Measurements from ENCODE around the gene SLC22A23. TPM values are rescaled to one million over a fixed set of nuclear protein-coding genes. Genes with fewer than 3 reads are reported as not detected.

Gene SLC22A23
- total RNA-seq, 1 donor from 2014 or later, result 19.4 TPM

DNA sequence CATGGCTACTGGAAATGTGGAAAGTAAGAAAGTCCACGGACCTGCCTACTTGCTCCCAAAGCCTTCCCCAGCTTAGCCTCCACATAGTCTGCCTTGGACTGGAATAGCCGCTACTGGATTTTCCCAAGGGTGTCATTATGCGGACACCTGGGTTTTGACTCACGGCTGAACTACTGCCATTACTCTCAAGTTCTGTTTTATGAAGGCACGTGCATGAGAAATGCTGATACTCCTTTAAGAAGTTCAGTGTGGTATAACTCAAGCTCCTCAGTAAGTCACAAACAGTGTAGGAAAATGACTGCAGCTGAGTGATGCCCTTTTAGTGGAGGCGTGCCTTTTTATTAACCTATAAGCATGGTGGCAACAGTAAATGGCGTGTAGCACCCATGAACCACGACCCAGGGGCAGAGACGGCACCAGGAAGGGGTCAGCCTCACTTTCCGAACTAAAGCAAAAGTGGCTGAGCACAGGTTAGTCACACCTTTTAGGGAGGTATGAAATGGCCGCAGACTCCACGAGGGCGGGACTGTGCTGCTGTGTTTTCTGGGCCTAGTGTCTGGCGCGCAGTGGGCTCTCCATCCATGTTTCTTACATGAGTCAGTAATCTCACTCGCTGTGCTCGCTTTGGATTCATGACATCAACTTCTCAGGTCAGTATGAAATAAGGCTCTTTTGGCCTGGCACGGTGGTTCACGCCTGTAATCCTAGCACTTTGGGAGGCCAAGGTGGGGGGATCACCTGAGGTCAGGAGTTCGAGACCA, 174.2 kb downstream of the SLC22A23 start:
- H3K9me3 Mint-ChIP-seq (ENCODE audit: low read depth), result no peaks in the 10 kb centered on the region
- H3K4me1 Mint-ChIP-seq (ENCODE audit: low read depth), result peaks cover 3% of the 10 kb centered on the region
- DNase-seq (ENCODE audit: low spot score, unreplicated experiment), result no peak
- TF ChIP-seq, protein P1, sequence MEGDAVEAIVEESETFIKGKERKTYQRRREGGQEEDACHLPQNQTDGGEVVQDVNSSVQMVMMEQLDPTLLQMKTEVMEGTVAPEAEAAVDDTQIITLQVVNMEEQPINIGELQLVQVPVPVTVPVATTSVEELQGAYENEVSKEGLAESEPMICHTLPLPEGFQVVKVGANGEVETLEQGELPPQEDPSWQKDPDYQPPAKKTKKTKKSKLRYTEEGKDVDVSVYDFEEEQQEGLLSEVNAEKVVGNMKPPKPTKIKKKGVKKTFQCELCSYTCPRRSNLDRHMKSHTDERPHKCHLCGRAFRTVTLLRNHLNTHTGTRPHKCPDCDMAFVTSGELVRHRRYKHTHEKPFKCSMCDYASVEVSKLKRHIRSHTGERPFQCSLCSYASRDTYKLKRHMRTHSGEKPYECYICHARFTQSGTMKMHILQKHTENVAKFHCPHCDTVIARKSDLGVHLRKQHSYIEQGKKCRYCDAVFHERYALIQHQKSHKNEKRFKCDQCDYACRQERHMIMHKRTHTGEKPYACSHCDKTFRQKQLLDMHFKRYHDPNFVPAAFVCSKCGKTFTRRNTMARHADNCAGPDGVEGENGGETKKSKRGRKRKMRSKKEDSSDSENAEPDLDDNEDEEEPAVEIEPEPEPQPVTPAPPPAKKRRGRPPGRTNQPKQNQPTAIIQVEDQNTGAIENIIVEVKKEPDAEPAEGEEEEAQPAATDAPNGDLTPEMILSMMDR (IDR thresholded peaks at IDR 0.05; ENCODE audit: unreplicated experiment), result no peak
- peaks cover 14% of the 10 kb centered on the region for H3K36me3 Mint-ChIP-seq (ENCODE audit: insufficient read depth)
- no peaks in the 10 kb centered on the region for H3K27me3 Mint-ChIP-seq
- H3K4me3 Mint-ChIP-seq (ENCODE audit: low read depth), result no peak overlapping the region
- H3K27ac Mint-ChIP-seq, result no peak overlapping the region

DNA sequence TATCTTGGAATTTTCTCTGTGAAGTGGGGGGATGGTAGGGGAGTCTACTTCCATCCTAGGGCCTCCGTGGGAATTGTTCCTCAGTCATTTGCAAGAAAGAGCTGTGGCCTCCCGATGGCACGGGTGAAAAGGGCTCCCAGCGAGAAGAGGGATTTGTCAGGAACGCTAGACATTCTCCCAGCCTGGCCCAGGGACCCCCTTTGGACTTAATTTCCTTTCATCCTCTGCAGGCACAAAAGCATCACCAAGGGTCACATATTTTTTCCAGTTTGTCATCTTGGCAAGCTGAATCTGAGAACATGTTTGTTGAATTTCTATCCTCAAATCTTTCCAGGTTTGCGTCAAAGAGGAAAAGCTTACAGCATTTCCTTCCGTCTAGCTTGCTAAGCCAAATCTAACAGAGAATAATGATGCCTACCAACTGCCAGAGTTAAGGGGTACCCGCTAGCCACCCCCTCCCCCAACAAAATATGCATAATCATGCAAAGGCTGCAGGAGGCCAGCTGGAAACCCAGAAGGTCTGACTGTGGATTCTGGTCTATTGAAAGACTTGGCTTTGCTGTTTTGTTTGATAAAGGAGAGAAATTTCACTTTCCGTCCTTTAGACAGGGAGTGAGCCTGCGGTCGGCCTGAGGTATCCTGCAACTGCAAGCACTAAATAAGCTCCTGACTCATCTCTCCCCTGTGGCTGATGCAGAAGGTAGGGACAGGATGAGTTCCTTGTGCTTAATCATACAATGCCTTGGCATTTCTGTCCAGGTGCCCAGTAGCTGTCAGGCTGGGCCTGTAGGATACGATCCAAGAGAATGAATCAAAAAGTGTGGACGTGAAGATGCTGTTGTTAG, 175.0 kb downstream of the SLC22A23 start:
- DNase-seq (ENCODE audit: low spot score, unreplicated experiment), result no peak
- Mint-ChIP-seq H3K4me3 (ENCODE audit: low read depth) (no peak overlapping the region), H3K4me1 (ENCODE audit: low read depth) (peaks cover 3% of the 10 kb centered on the region), H3K9me3 (ENCODE audit: low read depth) (no peaks in the 10 kb centered on the region), H3K36me3 (ENCODE audit: insufficient read depth) (peaks cover 12% of the 10 kb centered on the region), H3K27me3 (no peaks in the 10 kb centered on the region), H3K27ac (no peak overlapping the region)
- TF ChIP-seq, protein P1 (IDR thresholded peaks at IDR 0.05; ENCODE audit: unreplicated experiment), result no peak

DNA sequence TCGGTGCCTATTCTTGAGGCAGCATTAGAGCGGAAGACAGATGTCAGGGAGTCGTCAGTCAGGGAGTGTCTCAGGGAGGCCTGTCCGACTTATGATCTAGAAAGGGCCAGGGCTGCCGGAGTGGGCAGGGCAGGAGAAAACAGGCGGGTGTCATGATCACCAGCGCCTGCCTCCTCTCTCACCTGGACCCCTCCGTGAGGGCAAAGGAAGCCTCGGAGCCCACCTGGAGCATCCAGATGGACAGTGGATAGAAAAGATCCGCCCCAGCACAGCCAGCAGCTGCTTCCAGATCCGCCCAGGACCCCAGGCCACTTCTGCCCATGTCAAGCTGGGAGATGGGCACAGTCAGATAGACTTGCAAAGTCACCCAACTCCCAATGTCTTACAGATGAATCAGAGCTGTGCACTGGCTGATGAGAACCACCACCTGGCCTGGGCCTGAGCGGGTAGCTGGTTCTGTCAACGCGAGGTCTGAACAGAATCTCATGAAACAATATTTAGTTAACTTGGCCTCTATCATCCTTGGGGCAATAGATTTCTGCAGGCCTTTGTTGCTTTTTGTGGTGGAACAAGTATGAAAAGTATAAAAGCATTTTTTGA, 175.9 kb downstream of the SLC22A23 start:
- H3K4me3 Mint-ChIP-seq (ENCODE audit: low read depth), result no peak overlapping the region
- DNase-seq (ENCODE audit: low spot score, unreplicated experiment), result no peak
- peaks cover 3% of the 10 kb centered on the region for H3K4me1 Mint-ChIP-seq (ENCODE audit: low read depth)
- peaks cover 14% of the 10 kb centered on the region for H3K36me3 Mint-ChIP-seq (ENCODE audit: insufficient read depth)
- peak overlapping the region; percentile 49 for H3K27ac Mint-ChIP-seq
- TF ChIP-seq, protein P1 (IDR thresholded peaks at IDR 0.05; ENCODE audit: unreplicated experiment), result no peak
- no peaks in the 10 kb centered on the region for H3K9me3 Mint-ChIP-seq (ENCODE audit: low read depth)
- no peaks in the 10 kb centered on the region for H3K27me3 Mint-ChIP-seq

DNA sequence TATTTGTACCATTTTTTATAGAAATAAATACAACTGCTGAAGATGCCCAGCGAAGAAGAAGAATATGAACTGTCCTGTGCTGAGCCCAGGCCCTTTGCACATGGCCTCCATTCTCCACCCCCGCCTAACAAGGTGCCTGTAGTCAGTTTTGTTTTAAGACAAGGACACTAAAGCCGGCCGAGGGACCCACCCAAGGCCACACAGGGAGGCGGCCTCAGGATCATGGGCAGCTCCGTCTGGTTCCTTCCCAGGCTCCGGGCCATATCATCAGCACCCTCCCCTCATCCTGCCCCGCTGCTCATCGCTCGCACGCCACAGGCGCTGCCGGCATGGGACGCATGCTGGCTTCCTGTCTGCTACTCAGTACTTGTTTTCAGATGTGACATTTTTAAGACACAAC, 176.8 kb downstream of the SLC22A23 start:
- peaks cover 3% of the 10 kb centered on the region for H3K4me1 Mint-ChIP-seq (ENCODE audit: low read depth)

More for the DNA sequence above, 176.8 kb downstream of the SLC22A23 start:
- no peak overlapping the region for H3K27ac Mint-ChIP-seq
- no peak for DNase-seq (ENCODE audit: low spot score, unreplicated experiment)
- H3K36me3 Mint-ChIP-seq (ENCODE audit: insufficient read depth), result peaks cover 12% of the 10 kb centered on the region
- TF ChIP-seq, protein P1 (IDR thresholded peaks at IDR 0.05; ENCODE audit: unreplicated experiment), result no peak
- H3K9me3 Mint-ChIP-seq (ENCODE audit: low read depth), result no peaks in the 10 kb centered on the region
- H3K27me3 Mint-ChIP-seq, result no peaks in the 10 kb centered on the region
- H3K4me3 Mint-ChIP-seq (ENCODE audit: low read depth), result no peak overlapping the region
